Effector CD8-positive, alpha-beta T cell (primary cell): ENCODE measurements around the gene ZNF90.
"Not testable (repeated sequence)": the region's sequence is repeated elsewhere in the genome, so short reads cannot be mapped to it uniquely, and the experiment has no call there.

ENCODE experiments used
- DNase-seq: peaks from one replicate; lab custom pipeline; 2025; lab: John Stamatoyannopoulos, UW

The ZNF90 gene

DNA sequence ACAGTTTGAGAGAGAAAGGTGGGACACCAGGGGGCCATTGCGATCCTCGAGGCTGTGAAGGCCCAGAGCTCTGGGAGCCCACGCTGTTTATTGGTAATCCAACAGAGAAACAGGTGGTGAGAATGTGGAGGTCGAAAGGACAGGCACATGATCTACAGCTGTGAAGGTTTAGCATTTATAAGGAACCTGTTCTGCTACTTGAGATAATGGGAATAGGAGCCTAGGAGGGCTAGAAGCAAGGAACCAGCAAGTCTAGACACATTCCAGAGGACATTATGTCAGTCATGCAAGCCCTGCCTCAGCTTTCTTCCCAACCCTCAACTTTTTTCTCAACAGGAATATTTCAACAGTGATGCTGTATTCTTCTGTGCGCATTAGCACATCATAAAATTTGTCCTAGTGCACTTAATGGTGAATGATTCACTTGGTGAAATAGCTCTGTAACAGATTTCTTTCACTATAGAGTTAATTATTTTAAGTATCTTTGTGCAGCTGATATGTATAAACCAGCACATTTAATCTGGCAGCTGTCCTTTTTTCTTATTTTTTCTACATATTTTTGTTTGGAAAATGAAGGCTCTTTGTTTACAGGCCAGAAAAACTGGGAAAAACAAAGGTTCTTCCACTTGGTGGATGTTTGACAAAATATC lies 25.4 kb downstream of the ZNF90 start:
- DNase-seq = no peak

DNA sequence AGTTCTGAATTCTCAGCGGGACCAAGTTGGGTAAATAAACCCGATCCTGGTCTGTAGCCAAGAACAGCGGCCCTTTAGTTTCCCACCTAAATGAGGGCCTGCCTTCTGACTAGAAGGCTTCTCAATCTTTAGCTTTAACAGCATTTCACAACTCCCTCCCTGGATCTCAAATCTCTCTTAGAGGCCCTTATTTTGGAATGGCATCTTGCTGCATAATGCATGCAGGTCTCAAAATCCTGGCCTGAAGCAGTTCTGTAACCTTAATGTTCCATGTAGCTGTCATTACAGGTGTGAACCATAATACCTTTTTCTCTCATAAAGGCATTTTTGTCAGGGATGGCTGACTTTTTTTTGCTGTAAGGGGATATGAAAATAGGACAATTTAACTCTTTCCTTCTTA lies 29.5 kb downstream of the ZNF90 start:
- no peak for DNase-seq

DNA sequence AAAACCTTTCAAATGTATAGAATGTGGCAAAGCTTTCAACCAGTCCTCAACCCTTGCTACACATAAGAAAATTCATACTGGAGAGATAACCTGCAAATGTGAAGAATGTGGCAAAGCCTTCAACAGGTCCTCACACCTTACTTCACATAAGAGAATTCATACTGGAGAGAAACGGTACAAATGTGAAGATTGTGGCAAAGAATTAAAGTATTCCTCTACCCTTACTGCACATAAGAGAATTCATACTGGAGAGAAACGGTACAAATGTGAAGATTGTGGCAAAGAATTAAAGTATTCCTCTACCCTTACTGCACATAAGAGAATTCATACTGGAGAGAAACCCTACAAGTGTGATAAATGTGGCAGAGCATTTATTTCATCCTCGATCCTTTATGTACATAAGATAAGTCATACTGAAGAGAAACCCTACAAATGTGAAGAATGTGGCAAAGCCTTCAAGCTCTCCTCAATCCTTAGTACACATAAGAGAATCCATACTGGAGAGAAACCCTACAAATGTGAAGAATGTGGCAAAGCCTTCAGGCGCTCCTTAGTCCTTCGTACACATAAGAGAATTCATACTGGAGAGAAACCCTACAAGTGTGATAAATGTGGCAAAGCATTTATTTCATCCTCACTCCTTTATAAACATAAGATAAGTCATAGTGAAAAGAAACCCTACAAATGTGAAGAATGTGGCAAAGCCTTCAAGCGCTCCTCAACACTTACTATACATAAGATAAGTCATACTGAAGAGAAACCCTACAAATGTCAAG lies 40.5 kb downstream of the ZNF90 start:
- not testable (repeated sequence) for DNase-seq

DNA sequence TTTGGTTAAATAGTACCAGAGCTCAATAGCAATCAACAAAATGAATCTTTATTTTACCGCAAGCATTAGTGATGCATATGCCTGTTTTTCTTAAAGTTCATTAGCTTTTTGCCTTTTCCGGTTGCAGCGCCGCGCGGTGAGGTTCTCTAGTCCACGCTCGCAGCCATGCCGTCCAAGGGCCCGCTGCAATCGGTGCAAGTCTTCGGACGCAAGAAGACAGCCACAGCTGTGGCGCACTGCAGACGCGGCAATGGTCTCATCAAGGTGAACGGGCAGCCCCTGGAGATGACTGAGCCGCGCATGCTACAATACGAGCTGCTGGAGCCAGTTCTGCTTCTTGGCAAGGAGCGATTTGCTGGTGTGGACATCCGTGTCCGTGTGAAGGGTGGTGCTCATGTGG lies 47.1 kb downstream of the ZNF90 start:
- no peak for DNase-seq

DNA sequence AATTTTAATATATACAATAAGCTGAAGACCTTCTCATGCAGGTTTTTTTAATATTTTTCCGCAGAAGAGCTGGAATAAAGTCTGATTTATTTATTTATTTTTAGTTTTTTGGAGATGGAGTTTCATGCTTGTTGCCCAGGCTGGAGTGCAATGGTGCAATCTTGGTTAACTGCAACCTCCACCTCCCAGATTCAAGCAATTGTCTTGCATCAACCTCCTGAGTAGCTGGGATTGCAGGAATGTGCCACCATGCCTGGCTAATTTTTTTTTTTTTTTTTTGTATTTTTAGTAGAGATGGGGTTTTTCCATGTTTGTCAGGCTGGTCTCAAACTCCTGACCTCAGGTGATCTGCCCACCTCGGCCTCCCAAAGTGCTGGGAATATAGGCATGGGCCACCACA lies 55.1 kb downstream of the ZNF90 start:
- DNase-seq = not testable (repeated sequence)

DNA sequence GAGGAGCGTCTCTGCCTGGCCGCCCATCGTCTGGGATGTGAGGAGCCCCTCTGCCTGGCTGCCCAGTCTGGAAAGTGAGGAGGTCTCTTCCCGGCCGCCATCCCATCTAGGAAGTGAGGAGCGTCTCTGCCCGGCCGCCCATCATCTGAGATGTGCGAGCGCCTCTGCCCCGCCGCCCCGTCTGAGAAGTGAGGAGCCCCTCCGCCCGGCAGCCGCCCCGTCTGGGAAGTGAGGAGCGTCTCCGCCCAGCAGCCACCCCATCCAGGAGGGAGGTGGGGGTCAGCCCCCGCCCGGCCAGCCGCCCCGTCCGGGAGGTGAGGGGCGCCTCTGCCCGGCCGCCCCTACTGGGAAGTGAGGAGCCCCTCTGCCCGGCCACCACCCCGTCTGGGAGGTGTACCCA lies 59.9 kb downstream of the ZNF90 start:
- not testable (repeated sequence) for DNase-seq

DNA sequence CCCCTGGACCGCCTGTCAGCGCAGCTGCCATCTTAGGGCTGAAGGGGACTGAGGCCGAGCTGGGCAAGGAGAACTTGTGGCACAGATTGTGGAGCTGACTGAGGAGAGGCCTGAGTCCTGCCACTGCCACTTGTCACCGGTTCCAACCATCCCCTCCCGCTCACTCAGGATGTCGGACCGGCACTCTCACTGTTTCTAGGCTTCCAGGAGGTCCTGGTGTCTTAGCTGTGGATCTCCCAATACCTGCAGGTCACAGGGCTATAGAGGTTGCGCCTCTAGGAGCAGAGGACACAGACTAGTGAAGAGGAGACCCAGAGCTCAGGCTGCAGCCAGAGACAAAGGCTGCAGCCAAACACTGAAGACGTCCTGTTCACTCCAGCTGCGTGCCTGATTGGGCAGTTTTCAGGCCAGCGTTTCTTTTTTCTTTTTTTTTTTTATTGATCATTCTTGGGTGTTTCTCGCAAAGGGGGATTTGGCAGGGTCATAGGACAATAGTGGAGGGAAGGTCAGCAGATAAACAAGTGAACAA lies 73.9 kb downstream of the ZNF90 start:
- DNase-seq = no peak

DNA sequence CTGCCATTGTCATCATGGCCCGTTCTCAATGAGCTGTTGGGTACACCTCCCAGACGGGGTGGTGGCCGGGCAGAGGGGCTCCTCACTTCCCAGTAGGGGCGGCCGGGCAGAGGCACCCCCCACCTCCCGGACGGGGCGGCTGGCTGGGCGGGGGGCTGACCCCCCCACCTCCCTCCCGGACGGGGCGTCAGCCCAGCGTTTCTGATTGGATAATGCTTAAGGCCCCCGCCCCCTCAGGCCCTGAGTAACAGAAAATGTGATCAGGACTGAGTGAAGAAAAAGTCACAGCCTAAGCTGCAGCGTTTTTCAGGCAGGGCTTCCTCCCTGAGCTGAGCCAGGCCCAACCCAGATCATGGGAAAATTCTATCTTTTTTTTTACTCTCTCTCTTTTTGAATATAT lies 74.7 kb downstream of the ZNF90 start:
- not testable (repeated sequence) for DNase-seq

DNA sequence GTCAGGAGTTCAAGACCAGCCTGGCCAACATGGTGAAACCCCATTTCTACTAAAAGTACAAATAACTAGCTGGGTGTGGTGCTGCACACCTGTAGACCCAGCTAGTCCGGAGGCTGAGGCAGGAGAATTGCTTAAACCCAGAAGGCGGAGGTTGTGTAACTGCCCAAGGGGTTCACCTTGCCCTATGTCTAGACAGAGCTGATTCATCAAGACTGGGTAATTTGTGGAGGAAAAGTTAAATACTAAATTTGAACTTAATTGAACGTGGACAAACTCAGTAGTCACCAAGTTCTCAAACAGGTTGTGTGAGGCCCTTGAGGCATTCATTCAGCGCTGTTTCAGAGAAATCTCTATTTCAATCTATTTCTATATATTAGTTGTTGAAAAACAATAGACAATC lies 75.5 kb downstream of the ZNF90 start:
- DNase-seq = no peak

DNA sequence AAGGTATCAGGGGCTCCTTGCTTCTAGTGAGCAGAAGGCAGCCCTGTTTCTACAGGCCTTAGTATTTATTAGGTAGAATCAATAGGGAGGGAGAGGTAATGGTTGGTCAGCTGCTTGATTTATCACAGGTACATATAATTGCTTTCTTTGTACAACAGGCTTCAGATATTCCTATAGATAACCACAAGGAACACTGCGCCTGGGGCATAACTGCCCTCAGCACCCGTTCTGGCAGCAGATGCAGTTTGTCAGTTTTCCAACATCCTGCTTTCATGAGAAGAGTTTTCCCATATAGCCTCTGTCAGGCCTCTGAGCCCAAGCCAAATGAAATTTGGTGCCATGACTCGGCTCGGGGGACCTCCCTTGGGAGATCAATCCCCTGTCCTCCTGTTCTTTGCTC lies 76.8 kb downstream of the ZNF90 start:
- no peak for DNase-seq

DNA sequence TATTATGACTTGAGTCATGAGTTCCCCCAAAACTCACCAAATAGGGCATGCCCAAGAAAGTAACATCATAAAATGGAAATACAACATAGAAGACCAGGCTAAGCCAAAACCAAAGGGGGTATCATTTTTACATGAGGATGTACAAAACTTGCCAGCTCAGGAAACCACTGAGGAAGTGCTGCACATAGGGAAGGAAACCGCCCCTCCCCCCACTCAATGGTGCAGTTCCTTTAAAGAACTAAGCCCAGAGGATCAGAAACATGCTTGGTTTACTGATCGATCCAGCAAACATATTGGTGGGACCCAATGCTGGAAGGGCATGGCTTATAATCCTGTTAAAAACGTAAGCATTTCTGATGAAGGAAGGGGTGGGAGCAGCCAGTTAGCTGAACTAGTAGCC lies 85.0 kb downstream of the ZNF90 start:
- peak; percentile 1 for DNase-seq

DNA sequence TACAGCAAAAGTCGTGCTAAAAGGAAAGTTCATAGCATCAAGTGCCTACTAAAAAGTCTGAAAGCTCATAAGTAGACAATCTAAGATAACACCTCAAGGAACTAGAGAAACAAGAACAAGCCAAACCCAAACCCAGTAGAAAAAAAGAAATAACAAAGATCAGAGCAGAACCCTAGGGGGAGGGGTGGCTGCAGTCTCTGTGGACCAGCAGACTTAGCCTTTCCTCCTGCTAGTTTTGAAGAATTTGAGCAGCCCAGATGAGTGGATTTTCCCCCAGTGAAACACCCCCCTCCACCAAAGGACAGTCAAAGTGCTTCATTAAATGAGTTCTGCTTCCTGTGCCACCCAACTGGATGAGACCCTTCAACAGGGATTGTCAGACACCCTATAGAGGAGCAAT lies 86.7 kb downstream of the ZNF90 start:
- no peak for DNase-seq

DNA sequence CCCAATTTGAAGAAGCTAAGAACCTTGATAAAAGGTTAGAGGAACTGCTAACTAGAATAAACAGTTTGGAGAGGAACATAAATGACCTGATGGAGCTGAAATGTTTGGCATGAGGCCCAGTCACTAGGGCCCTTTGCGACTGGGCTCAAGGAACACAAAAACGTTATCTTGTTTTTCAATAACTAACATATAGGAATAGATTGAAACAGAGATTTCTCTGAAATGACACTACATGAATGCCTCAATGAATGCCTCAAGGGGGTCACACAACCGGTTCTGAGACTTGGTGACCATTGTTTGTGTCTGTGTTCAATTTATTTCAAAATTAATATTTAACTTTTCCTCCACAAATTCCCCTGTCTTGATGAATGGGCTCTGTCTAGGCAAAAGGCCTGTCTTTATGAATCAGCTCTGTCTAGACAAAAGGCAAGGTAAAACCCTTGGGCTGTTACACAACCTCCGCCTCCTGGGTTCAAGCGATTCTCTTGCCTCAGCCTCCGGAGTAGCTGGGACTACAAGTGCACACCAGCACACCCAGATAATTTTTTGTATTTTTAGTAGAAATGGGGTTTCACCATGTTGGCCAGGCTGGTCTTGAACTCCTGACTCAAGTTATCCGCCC lies 88.3 kb downstream of the ZNF90 start:
- no peak for DNase-seq

DNA sequence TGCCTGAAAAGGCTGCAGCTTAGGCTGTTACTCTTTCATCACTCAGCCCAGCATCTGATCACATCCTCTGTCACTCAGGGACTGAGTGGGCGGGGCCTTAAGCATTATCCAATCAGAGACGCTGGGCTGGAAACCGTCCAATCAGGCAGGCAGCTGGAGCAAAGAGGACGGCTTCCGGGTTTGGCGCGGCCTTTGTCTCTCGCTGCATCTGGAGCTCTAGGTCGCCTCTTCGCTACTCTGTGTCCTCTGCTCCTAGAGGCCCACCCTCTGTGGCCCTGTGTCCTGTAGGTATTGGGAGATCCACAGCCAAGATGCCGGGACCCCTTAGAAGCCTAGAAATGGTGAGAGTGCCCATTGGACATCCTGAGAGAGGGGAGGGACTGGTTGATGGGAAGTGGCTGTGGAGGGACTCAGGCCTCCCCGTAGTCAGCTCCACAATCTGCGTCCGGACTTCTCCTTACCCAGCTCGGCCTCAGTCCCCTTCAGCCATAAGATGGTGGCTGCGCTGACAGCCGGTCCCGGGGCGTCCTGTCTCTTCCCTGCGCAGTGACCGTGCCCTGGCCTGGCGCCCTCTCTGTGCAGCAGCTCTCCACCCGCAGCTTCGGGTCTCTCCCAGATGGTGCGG lies 89.3 kb downstream of the ZNF90 start, which contains the start of gene ZNF486:
TSS of gene ZNF486 (plus strand) at position 195 of the 625 bp plus-strand sequence. CDS start at position 312, 117 bp downstream.
- peak; percentile 89 for DNase-seq

DNA sequence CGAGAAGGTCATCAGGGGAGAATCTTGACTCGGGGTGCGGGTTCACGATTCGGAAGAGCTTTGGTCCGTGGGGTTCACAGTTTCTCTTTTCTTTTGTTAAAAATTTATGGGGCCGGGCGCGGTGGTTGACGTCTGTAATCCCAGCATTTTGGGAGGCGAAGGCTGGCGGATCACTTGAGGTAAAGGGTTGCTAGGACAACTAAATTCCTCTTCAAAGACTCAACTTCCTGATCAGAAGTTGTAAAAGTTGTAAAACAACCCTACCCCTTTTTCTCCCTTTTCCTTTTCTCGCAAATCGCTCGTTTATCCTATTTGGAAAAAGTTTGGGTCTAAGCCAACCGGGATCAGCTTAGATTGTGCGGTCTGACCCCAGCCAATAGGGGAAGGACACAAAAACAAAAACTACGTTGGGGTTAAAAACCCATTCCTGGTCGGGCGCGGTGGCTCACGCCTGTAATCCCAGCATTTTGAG lies 89.9 kb downstream of the ZNF90 start:
- DNase-seq = no peak
